Fibroblast of mammary gland (primary cell): ENCODE data around the gene SLC5A5.

Source experiments
- DNase-seq: peaks from one replicate; pipeline ENCODE4 v3.0.0-alpha.2; 2010; ENCODE audit warnings: low read depth
- H3K4me3 ChIP-seq: 2 replicates; pipeline ENCODE4 v1.5.1; 2011; ENCODE audit warnings: low read depth, mild to moderate bottlenecking, low read length, moderate library complexity; ENCODE audit not compliant: control insufficient read depth
- CTCF ChIP-seq: conservative IDR thresholded peaks from 2 replicates; pipeline ENCODE4 v1.5.1; 2011; ENCODE audit warnings: low read depth, low read length, inconsistent platforms; ENCODE audit not compliant: control insufficient read depth, insufficient read depth

Gene SLC5A5

DNA sequence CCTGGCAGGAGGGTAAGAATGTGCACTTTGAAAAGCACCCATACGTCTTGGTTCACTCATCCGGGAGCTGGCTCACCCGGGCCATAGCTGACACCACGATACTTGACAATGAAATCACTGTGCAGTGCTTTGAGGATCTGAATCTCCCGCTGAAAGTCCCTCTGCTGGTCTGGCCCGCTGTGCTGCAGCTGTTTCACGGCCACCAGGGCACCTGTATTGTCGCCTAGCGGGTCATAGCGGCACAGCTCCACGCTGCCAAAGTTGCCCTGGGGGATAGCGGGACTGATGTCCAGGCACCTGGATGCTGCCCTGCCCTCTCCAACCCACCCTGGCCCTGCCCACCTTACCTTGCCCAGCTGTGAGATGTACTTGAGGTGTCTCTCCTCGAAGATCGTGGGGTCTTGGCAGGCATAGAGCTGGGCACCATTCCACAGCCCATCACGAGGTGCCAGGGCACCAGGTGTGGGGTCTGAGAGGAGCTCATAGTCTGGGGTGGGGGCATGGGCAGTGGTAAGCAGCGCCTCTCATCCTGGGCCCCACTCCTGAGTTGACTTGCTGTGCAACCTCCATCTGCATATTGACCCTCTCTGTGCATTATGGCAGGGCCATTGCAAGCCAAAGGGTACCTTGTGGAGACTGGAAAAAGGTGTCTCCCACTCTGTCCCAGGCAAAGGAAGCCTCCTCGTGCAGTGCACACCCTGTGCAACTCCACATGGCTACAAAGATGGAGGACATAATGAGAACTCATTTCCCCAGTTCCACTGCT lies 39.1 kb upstream of the SLC5A5 start:
- no peak for TF ChIP-seq CTCF
- DNase-seq = no peak

GRCh38 chr19:17834350-17835181 lies 37.2 kb upstream of the SLC5A5 start:
- peak; percentile 4 for TF ChIP-seq CTCF
- no peak for DNase-seq
- H3K4me3 ChIP-seq = no peak overlapping the region

More for the DNA sequence above, 39.1 kb upstream of the SLC5A5 start:
- H3K4me3 ChIP-seq = no peak overlapping the region

DNA sequence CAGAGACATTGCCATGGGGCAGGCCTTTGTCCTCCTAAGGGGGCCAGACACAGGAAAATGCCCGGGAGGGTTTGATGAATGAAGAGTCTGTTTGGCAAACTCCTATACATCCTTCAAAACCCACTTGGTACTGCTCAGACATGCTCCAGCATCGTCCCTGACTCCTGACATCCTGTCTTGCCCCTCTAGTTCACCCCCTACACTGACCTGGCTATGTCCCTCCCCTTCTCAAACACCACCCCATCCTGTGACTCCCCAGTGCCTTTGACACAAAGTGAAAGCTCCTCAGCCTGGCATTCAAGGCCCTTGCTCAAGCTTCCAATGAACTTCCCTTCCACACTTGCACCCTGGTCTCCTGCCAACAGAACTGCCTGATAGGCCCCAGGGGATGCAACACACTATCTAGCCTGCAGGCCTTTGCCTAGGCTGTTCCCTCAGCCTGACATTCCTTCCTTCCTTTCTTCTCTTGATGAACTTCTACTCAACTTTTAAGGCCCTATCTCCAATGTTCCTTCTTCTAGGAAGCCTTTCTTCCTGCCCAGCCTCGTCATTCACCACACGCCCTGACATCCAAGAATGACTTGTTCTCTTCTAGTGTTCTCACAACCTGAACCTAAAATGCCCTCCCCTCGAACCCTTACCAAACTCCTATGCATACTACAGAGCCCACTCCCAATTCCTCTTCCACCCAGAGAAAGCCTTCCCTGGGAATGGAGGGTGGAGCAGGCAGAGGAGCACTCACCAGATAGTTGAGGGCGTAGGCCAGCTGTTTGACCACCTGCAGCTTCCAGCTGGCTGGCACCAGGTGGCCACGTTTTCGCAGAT lies 36.4 kb upstream of the SLC5A5 start:
- no peak for DNase-seq
- H3K4me3 ChIP-seq = no peak overlapping the region
- TF ChIP-seq CTCF = no peak

DNA sequence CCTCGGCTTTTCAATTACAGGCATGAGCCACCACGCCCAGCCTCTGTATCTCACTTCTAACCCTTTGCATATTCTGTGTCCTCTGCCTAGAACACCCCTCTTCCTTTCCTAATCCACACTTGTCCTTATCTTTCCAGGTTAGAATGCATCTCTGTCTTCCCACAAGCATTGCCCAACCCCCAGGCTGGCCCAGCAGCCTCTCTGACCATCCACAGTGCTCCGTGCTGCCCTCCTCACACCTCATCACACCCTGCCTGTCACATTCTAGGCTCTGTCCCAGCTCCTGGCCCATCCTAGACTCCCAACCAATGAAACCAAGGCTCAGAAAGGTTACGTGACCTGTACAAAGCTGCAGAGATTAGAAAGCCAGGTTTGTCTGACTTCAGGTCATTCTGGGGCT lies 35.2 kb upstream of the SLC5A5 start:
- TF ChIP-seq CTCF = no peak
- no peak for DNase-seq
- no peak overlapping the region for H3K4me3 ChIP-seq

DNA sequence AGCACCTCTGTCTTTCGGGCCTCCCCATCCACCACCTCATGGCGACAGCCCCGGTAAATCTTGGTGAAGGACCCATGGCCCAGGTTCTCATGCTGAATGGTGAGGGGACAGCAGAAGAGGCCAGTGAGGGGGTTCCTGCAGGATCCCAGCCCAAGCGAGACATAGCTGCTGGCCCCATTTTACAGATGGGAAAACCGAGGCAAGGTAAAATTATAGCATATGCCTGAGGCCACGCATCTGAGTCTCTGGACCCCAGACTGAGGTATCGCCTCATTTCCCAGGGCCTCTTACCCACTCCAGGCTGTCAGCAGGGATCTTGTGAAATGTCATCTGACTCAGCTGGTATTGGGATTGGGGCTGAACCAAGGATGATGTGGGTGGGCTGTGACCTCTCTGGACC lies 33.8 kb upstream of the SLC5A5 start:
- TF ChIP-seq CTCF = no peak
- DNase-seq = no peak
- no peak overlapping the region for H3K4me3 ChIP-seq

GRCh38 chr19:17840019-17840418 lies 31.7 kb upstream of the SLC5A5 start:
- DNase-seq = no peak
- H3K4me3 ChIP-seq = no peak overlapping the region
- TF ChIP-seq CTCF = no peak
